ENCODE data around the gene USP44.

The USP44 gene

DNA sequence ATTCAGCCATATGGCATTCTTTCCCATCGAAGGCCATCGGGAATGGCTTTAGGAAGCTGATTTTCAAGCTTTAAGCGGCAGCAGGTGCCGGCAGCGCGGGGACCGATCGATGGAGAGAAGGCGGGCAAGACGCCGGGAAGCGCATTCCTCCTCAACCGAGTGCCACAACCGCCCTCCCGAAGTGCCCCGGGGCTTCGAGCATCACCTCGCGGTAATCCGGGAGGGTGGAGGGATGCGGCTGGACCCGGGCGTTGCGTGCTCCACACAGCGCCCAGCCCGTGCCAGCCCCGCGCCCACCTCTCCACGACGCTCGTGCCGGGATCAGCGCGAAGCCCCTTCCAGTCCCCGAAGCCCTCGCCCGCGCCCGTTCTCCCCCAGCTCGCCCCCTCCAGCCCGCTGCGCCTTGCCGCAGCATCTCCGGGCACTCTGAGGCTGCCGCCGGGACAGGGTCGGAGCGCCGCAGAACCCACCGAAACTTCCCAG lies 3.2 kb downstream of the USP44 start:
- DNase-seq: peak; percentile 55

DNA sequence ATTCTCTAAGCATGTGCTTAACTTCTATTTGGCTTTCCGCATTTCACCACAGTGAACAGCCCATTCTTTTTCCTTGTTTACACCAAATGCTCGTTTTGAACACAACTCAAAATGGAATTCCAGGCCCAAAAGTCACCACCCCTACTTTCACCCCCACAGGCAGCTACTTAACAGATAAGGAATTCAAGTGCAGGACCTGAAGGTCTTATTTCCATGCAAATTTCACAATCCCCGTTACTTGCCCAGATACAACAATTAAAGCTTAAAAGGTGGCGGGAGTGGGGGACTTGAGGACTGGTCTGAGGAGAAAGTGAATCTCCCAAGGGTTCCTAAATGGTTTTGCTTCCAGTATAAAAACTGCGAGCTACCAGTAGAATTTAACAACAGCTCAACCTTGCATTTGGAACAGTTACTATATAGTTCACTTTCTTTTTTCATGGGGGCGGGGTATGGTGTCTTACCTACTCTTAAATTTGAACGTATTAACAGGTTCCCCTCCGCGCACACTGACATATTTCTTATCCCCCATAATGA lies 3.7 kb downstream of the USP44 start:
- DNase-seq: no peak

GRCh38 chr12:95546491-95546813 lies 4.8 kb downstream of the USP44 start:
- DNase-seq: no peak

GRCh38 chr12:95545731-95546490 lies 5.4 kb downstream of the USP44 start:
- peak; percentile 70 for DNase-seq

- DNase-seq: no peak
These were observed 6.0 kb downstream of the USP44 start for GRCh38 chr12:95545303-95545702.

DNA sequence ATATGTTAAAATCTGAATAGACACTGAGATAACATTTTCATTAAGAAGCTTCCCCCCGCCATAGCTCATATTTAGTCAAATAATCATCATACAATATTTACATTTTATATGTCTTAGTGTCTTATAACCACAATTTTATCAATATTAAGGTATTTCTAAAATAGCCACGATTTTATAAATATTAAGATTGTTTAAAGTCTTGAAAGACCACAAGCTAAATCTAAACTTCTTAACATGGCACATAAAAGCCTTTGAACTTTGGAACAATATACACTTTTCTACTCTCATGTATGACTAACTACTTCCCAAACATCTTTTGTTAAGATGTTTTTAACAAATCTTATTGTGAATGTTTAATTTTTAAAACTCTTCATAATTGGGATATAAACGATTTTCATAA lies 6.5 kb downstream of the USP44 start:
- no peak for DNase-seq

DNA sequence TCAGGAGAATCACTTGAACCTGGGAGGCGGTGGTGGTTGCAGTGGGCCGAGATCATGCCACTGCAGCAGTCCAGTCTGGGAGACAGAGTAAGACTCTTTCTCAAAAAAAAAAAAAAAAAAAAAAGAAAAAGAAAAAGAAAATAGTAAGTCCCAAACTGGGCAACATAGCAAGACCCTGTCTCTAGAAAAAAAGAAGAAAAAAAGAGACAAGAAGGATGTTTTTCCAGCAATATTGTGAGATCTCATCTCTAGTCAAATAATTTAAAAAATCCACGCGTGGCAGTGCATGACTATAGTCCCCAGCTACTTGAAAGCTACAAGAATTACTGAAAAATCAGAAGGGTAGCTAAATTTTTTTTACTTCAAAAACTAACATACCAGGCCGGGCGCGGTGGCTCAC lies 8.0 kb downstream of the USP44 start:
- no peak for DNase-seq

GRCh38 chr12:95541436-95541835 lies 9.8 kb downstream of the USP44 start:
- DNase-seq: no peak

GRCh38 chr12:95538656-95539055 lies 12.6 kb downstream of the USP44 start:
- no peak for DNase-seq

DNA sequence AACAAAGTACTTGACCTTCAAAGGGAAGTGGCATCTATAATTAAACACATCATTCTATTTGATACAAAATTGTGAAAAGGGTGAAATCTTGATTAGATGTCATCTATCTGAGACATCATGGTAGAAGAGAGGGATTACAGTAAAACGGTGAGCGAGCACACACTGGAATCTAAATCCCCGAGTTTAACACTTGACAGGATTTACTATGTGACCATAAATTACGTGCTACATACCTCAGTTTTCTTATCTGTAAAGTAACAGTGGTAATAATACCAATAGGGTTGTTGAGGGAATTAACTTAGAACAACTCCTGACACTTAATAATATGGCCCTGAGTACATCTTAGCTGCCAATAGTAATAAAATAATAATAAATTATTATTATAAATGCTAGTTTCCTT lies 13.3 kb downstream of the USP44 start:
- no peak for DNase-seq

DNA sequence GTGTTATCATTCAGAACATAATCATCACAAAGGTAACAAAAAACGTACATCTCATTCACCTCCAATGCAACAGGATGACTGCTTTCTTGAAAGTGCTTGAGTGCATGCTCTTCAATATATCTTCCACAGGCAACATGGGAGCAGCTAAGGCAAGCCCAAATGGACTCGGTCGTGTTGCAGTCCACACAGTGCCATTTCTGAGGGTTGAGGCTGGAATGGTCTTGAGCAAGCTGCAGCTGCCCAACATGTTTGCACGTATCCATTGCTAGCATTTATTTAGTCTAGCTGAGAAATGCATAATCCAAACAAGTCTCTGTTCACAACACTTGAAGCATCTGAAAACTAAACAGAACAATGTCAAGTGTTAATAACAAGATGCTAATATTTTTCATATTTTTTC lies 17.3 kb downstream of the USP44 start:
- DNase-seq: no peak

- no peak for DNase-seq
These were observed 18.4 kb downstream of the USP44 start for GRCh38 chr12:95532851-95533250.

- DNase-seq: no peak
These were observed 21.5 kb downstream of the USP44 start for GRCh38 chr12:95529693-95530225.

- DNase-seq: no peak
These were observed 22.8 kb downstream of the USP44 start for GRCh38 chr12:95528431-95528830.

- no peak for DNase-seq
These were observed 28.6 kb downstream of the USP44 start for GRCh38 chr12:95522692-95523091.

DNA sequence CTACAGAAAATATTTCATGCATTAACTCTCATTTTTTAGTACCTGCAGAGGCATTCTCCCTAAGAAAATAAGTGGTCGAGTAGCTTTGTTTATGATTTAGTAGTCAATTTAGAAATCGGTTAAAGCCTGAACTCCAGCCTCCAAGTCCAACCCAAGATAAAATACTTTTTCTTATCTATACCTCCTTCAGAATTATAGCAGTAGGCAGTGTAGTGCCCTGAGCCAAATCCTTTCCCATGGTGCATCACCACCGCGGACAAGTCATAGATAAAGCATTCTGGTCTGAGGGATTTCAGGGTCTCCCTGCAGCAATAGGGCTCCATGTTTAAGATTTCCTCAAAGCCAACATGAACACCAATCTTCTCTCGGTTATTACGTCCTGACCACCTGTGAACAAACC lies 30.5 kb downstream of the USP44 start:
- no peak for DNase-seq

- no peak for DNase-seq
These were observed 32.3 kb downstream of the USP44 start for GRCh38 chr12:95518944-95519343.

- no peak for DNase-seq
These were observed 34.0 kb downstream of the USP44 start for GRCh38 chr12:95517246-95517645.

- no peak for DNase-seq
These were observed 34.5 kb downstream of the USP44 start for GRCh38 chr12:95516757-95517156.

DNA sequence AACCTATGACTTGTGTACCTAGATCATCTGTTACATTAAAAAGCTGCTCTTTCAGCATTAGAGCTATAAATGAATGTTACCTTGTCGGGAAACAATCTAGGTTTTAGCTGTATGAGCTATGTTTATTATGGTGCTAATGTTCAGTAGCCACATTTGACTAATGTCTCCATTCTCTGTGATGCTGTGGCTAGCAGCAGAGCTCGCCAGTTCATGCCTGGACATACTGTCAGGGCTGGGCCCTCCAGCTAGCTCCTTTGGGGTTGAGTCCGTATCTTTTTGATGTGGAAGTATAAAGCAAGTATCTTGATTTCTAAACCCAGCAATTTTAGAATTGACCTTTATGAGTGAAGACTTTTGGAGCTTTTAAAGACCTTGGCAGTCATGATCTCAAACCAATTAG lies 36.1 kb downstream of the USP44 start:
- DNase-seq: no peak

GRCh38 chr12:95513599-95513998 lies 37.7 kb downstream of the USP44 start:
- DNase-seq: no peak

GRCh38 chr12:95511977-95512376 lies 39.3 kb downstream of the USP44 start:
- no peak for DNase-seq

DNA sequence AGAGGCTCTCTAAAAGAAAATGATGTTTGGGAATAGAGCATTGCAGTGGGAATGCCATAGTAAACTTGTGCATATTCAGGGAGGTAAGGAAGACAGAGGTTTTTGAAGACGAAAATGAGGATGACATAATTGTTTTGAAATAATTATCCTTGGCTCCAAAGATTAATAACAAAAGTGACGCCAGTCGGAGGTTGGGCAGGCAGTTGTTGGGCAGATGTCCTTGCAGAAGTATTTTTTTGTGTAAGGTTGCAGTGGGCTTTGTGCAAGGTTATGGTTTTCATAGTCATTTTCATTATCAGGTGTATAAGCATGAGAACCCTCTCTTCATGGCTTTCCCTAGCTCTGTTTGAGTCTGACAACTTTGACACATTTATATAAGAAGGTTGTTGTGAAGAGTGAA lies 42.0 kb downstream of the USP44 start:
- no peak for DNase-seq

DNA sequence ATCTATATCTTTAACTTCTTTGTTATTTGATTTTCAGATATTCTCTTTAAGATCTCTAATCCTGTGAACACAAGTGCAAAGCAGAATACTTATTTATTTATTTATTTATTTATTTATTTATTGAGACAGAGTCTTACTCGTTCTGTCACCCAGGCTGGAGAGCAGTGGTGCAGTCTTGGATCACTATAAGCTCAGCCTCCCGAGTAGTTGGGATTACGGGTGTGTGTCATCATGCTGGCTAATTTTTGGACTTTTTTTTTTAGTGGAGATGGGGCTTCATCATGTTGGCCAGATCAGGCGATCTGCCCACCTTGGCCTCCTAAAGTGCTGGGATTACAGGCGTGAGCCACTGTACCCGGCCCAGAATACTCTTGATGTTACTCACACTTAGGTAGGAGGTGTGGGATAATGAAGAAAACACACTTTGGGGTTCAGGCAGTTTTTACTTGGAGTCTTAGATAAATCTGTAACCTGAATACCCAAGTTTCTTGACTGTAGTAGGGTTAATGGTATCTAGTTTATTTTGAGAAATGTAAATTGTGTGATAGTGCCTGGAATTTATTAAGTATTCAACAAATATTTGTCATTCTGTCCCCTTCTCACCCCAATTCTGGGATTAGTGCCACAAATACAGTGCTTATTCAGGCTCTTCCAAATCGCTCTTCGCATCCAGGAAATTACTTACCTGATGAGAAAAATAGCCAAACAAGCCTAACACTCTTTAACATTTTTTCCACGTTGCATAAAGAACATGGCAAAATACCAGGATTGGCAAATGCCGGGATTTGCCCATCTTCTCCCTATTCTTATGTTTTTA lies 44.4 kb downstream of the USP44 start:
- DNase-seq: no peak

Measured in NCI-H146 (cell line).